GM11168 (cell line): ENCODE results near the gene FBXO34.
"Not testable (repeated sequence)": the region's sequence is repeated elsewhere in the genome, so short reads cannot be mapped to it uniquely, and the experiment has no call there.

Experiments
- in situ Hi-C: fragments of 300-500 bp; cut with MboI; formaldehyde crosslinking; loops from one replicate; pipeline ENCODE4 v1.12.0; 2022; ENCODE audit warnings: low sequenced_read_pairs; ENCODE audit not compliant: unreplicated experiment

FBXO34 gene

DNA sequence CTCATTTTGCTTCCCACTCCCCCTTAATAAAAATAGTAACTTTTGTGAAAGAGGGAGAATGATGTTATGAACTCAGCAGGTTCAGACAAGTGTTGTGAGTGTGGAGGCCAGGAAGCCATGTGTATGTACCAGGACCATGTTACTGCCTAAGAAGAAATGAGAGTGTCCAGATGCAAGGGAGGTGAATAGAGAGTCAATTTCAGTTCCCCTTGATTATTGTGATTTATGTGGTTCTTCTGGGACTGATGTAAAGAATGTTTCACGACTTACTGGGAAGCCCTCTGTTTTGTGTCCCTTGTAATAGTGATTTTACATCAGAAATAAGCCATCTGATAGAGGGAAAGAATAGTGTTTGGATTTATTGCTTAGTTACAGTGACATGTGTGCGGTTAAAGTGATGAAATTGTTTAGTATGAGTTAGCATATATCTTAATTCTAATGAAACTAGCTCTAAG lies 32.5 kb downstream of the FBXO34 start:
- in situ Hi-C loops = no loop called here

DNA sequence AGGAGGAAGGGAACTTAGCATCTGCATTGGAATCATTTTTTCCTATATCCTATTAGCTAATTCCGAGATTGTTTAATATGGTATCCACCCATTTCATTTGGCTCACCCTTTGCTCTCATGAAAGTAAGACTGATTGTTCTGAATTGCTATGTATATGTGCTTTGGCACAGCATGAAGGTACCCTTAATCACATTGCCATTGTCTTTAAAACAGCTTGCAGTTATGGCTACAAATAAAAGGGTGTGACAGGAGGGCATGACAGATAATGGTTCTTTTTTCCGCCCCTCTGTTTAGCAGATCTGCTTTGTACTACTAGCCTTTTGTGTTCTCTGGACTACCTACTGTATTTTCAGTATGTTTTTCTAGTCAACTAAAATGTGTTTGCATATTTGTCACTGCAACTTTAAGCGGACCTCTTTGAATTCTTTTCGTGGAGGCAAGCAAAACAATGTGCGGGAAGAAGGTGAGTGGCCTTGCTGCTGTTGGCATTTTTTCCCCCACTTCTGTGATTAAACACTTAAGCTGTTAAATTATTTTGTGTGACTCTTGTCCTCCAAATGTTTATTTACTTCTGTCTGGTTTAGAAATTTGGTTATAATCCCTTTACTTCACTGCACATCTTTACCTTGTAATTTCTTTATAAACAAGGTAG lies 35.8 kb downstream of the FBXO34 start:
- in situ Hi-C loops = no loop called here

DNA sequence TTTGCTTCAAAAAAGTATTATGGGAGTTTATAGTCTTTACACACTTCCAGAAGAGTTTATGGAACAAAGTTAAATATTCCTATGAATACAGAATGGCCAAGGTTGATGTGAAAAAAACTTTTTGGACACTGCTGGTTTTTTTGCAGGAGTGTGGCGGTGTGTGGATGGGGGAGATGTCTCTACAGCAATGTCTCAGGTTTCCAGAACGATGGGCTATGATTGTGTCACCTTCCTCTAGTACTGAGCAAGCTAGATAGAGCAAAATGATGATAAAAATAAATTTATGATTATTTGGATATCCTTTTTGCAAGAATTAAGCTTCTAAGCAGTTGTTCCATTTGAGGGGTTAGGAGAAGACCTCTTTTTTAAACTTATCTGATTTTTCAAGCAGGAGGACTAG lies 37.9 kb downstream of the FBXO34 start:
- in situ Hi-C loops = no loop called here

DNA sequence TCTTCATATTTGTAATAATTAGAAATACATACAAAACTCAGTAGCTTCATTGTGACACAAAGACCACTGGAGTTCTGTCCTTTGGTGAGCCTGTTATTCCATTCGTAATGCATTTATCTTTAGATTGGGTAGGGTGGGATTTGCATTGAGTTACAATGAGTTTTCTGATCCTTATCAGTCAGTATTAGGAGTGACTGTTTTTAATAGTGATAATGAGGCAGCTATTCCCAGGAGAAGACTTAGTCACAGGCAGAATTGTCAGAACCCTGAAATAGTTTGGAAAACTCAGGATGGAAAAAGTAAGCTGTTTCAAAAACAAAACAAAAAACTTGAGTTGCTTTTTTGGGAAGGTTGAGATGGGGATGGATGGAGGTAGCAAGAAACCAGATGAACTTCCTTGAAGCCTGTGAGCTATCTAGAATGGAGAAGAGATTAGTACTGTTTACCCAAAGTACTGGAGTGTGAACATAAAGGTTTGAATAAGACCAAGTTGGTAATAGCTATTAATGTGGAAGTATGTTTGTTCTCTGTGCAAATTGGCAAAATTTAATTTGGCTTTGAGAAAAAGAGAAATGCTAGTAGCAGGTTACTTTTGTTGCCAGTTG lies 38.6 kb downstream of the FBXO34 start:
- in situ Hi-C loops = no loop called here

DNA sequence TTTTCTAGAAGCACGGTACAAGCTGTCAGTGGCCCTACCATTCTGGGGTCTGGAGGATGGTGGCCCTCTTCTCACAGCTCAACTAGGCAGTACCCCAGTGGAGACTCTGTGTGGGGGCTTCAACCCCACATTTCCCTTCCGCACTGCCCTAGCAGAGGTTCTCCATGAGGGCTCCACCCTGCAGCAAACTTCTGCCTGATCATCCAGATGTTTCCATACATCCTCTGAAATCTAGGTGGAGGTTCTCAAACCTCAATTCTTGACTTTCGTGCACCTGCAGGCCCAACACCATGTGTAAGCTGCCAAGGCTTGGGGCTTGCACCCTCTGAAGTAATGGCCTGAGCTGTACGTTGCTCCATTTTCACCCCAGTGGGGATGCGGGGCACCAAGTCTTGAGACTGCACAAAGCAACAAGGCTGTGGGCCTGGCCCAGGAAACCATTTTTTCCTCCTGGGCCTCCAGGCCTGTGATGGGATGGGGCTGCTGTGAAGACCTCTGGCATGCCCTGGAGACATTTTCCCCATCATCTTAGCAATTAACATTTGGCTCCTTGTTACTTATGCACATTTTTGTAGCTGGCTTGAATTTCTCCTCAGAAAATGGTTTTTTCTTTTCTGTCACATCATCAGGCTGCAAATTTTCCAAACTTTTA lies 41.3 kb downstream of the FBXO34 start:
- in situ Hi-C loops = not testable (repeated sequence)

DNA sequence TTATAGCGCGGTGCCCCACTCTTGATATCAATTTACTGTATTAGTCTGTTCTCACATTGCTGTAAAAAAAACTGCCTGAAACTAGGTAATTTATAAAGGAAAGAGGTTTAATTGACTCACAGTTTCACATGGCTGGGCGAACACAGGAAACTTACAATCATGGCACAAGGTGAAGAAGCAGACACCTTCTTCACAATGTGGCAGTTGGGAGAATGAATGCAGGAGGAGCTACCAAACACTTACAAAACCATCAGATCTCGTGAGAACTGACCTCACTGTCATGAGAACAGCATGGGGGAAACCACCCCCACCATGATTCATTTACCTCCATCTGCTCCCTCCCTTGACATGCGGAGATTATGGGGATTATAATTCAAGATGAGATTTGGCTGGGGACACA lies 42.3 kb downstream of the FBXO34 start:
- in situ Hi-C loops = no loop called here

DNA sequence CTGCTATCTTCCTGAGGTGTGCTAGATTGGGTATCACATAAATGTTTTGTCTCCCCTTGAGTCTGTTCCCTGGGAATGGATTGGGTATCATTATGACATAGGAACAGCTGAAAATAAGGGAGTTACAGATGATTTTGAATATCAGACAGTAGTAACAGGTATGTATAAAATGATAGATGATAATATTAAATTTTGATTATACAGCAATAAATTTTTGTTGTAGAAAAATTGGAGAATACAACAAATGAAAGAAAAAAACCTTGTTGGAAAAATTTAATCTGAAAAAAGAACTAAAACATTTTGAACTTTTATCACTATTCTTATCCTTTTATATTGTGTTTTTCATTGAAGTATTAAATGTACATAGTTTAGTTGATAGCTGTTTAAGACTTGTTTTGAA lies 43.2 kb downstream of the FBXO34 start:
- in situ Hi-C loops = no loop called here

DNA sequence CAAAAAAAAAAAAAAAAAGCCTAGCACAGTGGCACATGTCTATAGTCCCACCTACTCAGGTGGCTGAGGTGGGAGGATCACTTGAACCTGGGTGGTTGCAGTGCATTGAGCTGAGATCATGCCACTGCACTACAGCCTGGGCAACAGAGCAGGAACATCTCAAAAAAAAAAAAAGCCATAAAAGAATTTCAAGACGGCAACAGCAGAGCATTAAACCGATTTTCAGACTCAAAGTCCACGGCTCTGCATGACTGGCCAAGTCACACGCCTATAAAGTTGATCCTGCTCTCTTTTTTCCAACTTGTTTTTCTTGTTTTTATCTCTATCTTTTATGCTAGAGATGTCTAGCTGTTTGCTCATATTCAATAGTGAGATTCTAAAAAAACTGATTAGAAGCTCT lies 45.3 kb downstream of the FBXO34 start:
- in situ Hi-C loops = no loop called here

DNA sequence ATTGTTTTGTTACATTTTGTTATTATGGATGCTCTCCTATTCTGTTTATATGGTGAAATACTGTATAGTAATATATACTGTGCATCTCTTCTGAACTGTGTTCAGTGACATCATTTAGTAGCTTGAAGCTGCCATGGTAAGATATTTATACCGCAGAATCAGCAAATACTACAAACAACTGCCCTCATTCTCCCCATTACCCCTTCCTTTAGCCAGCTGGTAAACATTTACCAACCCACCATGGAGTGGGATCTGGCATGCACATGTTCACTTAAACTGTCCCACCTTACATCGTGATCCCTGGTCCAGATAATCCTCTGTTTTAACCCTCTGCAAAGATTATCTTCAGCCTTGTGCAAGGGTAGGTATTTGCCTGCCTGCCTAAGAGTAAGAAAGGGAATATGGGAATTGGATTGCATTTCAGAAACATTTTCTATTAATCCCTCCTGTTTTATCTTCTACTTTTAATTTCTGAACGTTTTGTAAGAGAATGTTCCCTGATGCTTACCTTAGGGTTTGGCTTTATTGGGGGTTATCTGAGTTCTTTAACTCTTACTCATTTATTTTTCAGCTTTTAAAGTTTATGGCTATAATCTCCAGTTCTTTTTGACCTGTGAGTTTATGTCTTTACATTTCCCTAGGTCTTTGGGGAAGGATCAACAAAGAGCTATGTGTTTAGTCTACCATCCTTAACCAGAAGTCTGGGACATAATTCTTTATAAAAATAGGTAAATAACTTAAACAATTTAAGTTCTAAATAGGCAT lies 46.5 kb downstream of the FBXO34 start:
- in situ Hi-C loops = no loop called here

DNA sequence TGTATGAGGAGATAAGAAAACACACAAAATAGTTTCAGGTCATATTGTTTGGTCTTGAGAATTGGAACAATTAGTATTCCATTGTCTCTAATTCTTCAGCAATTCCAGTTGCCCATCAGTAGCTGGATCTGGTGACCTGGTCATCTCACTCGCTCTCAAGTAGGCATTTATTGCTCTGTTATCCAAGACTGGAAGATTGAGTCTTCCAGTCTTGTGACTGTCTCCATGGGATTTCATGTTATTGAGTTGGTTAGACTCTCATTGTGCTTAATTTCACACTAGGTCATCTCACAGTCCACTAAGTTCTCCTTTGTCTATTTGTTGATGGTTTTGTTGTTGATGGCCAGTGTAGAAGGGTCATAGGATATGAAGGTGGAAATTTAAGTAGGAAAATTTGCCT lies 47.5 kb downstream of the FBXO34 start:
- in situ Hi-C loops = no loop called here

DNA sequence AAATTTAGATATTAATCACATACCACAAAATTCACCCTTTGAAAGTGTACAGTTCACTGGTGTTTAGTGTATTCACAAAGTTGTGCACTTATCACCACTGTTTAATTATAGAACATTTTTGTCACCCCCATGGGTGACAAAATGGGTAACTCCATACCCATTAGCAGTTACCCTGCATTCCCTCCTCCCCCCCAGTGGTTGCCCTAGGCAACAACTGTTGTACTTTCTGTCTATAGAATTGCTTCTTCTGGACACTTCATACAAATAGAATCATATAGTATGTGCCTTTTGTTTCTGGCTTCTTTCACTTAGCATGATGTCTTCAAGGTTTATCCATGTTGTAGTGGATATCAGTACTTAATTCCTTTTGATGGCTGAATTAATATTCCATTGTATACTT lies 52.7 kb downstream of the FBXO34 start:
- in situ Hi-C loops = no loop called here

DNA sequence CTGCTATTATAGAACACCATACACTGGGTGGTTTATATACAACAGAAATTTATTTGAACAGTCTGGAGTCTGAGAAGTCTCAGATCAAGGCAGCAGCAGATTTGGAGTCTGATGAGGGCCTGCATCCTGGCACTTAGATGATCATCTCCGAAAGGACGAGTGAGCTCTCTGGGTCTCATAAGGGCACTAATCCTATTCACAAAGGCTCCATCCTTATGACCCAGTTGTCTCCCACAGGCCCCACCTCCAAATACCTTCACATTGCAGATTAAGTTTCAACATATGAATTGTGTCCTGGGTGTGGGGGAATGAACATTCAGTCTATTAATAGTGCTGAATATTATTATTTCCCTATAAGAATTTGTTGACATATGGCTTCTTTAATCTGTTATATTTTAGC lies 53.6 kb downstream of the FBXO34 start:
- in situ Hi-C loops = no loop called here

DNA sequence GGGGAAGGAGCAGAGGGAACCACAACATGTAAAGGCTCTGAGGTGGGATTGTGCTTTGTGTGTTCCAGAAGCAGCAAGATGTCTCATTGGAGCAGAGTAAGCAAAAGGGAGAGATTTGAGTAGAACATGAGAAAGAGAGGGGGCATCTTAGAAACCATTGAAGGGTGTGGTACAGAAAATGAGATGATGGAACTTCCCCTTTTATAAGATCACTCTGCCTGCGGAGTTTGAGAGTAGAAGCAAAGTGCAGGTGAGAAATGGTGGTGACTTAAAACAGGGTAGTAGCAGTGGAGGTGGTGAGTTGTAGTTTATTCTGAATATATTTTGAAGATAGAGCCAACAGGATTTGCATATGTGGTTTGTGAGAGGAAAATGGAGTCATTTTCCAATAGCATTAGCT lies 56.0 kb downstream of the FBXO34 start:
- in situ Hi-C loops = no loop called here

DNA sequence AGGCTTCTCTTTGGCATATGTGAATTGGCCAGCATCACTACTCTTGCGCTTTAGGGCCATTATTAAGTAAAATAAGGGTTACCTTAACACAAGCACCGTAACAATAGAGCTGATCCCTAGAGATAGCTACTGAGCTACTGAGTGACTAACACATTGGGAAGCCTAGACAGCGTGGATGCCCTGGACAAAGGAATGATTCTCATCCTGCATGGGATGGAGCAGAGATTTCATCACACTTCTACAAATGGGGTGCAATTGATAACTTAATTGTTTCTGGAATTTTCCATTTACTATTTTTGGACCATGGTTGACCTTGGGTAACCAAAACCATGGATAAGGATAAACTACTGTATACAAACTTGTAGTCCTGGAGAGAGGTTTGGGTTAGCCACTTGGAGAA lies 57.1 kb downstream of the FBXO34 start:
- in situ Hi-C loops = no loop called here

DNA sequence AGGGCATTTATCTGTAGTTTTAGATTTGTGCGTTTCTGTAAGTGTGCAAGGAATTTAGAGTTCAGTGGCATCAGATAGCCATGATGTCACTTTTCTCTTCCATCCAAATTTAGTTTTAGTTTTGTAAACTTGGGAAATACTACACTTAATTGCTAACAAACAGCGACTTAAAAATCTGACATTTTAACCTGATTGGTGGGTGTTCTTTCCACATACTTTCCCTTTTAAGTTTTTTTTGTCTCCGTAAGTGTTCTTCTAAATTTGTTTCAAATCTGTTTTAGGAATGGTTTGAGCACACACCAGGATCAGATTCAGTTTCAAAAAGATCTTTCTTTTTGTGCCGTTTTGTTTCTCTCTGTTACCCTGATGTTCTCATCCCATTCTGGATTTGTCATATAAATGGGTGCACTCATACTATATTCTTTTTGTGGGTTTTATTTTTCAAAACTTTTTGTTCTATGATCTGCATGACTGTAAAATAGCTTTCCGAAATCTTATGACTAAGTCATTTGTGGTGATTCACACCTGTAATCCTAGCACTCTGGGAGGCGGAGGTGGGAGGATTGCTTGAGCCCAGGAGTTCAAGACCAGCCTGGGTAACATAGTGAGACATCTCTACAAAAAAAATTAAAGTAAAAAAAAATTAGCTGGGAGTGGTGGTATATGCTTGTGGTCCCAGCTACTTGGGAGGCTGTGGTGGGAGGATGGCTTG lies 58.9 kb downstream of the FBXO34 start:
- in situ Hi-C loops = no loop called here

DNA sequence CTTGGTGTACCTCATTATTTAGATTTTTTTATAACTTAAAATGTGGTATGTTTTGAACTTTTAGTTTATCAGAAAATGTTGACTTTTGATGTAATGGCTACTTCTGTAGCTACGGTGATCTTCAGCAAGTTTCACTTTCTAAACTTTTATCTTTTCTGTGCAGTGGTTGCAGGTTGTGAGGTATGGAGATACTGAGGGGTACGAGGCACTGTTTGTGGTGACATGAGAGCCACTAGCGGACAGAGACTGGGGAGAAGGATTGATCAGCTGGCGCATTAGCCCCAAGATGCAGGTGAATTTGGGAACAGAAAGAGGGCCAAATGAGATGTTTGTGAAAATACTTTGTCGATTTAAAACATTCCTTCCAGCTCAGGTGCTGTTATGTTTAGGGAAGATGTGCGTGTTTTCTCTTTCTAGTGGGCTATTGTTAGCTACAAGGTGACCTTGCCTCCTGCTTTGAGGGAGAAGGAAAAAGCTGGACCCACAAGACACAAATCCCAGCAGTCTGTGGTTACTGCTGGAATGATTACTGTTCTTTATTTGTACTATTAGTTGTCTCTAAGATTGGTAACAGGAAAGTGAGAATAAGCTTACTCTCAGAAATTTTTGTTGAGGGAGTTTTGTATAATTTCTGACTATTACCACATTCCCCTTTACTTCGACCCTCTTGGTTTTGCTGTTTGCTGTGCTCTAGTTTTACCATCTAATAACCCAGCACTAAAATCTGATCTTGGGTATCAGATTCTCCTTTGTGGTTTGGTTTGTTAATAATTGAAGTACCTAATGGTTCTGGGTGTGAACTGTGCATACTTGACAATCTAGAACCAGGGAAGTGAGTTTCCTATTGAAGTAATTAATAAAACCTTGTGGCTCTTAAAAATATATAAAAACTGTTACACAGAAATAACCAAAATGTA lies 61.7 kb downstream of the FBXO34 start:
- in situ Hi-C loops = no loop called here

DNA sequence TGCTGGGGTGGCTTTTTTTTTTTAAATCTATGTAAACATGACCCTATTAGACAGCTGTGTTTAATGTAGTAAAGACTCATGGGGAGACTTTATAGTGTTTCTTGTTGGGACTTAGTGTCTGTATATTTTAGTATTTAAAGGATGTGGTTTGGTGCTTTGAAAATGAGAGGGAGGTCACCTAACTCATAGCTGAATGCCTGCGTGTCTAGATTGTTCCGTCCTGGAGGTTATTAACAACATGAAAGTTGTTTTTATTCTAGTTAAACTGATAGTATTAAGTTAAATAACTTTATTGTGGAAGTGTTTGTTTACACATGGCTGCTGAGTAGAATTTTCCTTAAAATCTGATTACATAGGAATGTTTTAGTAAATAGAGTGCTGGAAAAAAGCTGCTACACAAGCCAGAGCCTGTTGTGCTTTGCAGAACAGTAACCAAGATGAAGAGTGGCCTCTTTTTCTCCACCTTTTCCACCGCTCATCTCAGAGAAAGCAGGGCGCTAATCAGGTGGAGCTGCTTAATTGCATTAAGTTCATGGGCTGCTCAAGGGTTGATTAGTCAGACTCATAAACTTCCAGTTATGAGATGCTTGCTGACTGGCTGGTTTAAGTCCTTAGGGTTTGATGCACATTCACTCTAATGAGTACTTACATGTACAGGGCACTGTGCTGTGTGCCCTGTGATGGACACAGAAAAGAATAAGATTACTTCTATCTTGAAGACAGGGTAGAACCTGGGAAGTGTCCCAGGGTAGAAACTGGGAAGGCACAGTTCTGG lies 62.7 kb downstream of the FBXO34 start:
- in situ Hi-C loops = no loop called here

DNA sequence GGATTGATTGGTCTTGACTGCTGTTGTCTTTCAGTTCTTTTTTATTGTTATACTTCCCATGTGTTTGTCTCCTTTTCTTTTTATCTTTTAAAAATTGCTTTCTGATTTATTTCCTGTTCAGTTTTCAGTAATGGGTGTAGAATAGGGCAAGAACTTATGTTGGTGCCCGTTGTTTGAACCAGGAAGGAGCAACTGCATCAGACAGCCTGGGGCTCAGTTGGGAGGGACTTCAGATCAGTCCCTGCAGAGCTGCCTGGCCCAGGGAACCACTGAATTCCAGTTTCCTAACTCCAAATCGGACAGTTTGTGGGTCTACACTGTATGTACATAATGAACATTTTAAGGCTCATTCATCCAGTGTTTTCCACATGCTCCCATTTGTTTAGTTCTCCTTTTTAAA lies 64.9 kb downstream of the FBXO34 start:
- in situ Hi-C loops = no loop called here

DNA sequence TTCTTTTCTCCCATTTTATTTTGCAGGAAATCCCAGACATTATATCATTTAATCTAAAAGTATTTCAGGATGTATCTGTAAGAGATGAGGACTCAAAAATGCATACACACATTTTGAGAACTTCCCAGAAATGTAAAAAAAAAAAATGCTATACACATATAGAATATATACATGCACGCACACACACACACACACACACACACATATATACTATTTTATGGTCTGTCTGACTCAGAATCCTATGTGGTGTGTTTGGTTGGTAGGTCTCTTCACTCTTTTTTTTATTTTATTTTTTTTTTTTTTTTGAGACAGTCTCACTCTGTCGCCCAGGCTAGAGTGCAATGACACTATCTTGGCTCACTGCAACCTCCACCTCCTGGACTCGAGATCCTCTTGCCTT lies 65.5 kb downstream of the FBXO34 start:
- in situ Hi-C loops = no loop called here
